M059J (cell line): Measurements from ENCODE around the gene ASZ1. TPM values are rescaled to one million over a fixed set of nuclear protein-coding genes. Genes with fewer than 3 reads are reported as not detected.
"Not testable (repeated sequence)": the region's sequence is repeated elsewhere in the genome, so short reads cannot be mapped to it uniquely, and the experiment has no call there.

Experiments used
- DNase-seq: peaks from one replicate; pipeline ENCODE4 v3.0.0-alpha.2; 2012; ENCODE audit warnings: low read depth
- total RNA-seq: library from RNA; depleted of rRNA; stranded (reverse); fragments of >200 nt; shearing (Covaris generic); gene quantifications from 2 replicates; pipeline ENCODE4 v1.2.3, GENCODE V29; 2014; rRNA removed

ASZ1 gene, protein sequence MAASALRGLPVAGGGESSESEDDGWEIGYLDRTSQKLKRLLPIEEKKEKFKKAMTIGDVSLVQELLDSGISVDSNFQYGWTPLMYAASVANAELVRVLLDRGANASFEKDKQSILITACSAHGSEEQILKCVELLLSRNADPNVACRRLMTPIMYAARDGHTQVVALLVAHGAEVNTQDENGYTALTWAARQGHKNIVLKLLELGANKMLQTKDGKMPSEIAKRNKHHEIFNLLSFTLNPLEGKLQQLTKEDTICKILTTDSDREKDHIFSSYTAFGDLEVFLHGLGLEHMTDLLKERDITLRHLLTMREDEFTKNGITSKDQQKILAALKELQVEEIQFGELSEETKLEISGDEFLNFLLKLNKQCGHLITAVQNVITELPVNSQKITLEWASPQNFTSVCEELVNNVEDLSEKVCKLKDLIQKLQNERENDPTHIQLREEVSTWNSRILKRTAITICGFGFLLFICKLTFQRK
- not detected in 2 replicates for total RNA-seq

DNA sequence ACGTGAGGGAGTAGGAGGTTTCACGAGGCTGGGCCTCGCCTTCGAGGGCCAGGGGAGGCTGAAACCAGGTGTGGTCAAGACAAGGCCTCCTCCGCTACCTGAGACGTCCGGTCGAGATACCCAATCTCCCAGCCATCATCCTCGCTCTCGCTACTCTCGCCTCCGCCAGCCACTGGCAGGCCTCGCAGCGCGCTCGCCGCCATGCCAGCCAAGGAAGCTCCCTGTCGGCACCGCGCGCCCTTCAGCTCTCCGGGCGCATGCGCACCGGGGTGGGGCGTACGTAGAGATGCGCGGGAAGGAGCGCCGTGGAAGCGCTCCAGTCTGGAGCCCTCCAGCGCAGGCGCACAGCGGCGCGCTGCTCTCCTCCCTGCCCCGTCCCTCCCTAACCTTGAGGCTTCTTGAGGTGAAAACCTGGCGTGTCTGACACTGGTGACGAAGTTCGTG, at the start of gene ASZ1:
Gene ASZ1, minus strand, starts transcription at position 236 of the 444 bp plus-strand sequence. Its CDS starts 33 bp downstream, at position 203.
- DNase-seq, result no peak

DNA sequence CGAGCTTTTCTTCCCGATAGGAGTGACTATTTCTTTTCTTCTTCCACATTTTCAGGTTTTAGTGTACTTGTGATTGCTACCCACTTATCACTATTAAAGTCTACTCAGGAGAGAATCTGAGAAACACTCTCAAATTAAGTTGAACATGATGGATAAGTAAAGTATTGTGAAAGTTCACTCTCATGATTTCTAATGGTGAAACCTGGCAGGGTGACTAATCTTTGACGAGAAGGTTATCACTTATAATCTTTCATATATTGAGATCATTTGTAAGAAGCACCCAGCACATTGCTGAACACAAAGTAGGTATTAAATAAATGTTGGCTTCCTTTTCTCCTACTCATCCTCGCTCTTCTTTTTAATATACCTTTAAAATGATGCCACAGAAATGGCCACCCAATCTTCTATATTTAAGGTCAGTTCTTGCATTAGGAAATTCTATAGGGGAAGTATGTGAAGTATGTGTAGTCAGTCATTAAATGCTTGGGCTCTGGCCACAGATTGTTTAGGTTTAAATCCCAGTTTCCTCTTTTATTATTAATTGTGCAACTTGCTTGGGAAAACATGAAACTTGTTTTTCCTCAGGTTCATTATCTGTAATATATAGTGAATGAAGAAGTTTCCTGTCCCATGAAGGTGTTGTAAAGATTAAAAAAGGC, 49.4 kb upstream of the ASZ1 start:
- no peak for DNase-seq

DNA sequence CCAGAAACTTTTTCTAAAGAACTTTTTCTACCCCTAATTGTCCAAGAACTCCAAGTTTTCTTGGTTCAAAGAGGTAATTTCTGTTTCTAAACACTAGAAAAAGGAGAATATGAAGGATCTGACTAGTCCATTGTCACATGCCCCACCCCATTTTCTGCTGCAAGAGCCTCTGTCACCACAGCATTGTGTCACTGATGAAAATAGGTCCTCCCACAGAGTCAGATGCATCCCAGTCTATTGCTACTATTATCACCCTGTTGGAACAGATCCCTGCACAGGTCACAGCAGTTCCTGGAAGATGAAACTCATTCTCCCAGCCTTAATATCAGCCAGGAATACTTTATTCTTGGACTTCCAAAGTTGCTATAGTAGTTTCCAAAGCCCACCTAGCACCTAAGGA, 45.0 kb upstream of the ASZ1 start:
- DNase-seq, result no peak

DNA sequence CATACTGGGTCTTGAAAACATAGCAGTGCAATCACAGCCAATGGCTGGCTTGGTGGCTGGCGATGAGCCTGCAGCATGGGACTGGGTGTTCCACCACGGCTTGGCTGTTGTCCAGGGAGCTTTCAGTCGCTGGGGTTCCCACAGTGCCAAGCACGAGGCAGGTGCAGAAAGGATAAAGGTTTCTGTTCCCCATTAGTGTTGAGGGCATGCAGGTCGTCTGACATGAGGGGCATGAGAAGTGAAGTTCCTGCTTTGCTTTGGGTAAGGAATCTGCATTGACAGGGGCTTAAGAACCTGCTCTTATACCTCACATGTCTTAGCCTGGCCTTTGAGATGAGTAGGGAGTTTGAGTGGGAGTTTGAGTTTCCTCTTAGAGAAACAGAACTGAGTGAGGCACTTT, 43.5 kb upstream of the ASZ1 start:
- no peak for DNase-seq

DNA sequence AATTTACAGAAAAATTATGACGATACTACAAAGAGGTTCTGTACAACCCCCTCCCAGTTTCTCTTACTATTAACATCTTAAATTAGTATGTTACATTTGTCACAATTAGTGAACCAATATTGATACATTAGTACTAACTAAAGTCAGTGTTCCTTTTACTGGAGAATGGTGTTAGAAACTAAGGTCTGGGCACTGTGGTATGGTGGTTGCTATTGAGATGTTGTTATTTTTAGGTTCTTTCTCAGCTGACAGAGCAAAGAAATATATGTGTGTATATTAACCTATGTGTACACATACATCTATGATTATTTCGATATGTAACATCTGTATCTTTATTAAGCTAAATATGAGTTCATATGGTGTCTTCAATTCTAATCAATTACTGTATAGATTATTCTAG, 40.9 kb upstream of the ASZ1 start:
- DNase-seq, result no peak

DNA sequence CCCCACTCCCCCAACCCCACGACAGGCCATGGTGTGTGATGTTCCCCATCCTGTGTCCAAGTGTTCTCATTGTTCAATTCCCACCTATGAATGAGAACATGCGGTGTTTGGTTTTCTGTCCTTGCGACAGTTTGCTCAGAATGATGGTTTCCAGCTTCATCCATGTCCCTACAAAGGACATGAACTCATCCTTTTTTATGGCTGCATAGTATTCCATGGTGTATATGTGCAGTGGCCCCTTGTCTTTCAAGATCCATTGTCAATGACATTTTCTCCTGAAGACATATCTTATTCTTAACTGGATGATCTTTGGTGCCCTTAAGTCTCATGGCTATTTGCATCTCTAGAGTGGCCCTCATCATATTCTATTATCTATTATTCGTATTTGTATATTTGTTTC, 33.5 kb upstream of the ASZ1 start:
- not testable (repeated sequence) for DNase-seq

DNA sequence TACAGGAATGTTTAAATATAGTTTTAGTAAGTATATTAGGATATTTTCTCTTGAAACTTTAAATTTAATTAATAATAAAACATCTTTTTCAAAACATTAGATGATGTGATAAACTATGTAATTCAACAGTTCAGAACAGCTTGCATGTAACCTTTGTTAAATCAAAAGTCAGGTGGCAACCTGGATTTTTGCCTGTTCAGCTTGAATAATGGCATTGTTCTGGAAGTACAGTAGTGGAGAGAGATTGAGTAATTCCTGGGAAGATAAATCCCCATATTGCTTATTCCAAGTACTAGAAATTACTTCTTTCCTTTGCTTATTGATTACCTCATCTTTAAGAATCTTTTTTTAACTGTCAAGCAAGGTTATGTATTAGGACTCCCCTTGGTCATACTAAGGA, 32.4 kb upstream of the ASZ1 start:
- DNase-seq, result no peak

DNA sequence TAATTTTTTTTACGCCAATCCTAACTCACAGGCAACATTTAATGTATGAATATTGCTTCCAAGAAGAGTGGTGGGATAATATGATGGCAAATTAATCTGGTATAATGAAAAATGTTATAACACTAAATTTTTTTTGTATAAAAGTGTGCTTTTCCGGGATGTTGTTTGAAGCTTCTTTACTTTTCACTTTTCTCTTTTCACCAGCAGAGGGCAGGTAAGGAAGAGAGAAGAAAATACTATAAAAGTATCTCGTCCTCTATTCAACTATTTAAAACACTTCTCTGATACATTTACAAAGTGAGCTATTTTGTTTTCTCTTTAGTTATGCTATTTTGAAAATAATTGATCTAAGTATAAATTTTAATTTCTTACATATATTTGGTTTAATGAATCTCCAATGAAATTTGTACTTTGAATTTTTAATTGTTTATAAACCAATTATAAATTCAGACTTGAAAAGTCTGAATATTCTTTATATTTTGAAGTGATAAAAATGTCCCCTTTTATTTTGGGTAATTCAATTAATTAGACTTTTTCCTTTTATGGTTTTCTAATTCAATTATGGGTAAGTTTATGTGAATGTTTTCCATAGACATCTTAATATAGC, 31.8 kb upstream of the ASZ1 start:
- peak; percentile 44 for DNase-seq

DNA sequence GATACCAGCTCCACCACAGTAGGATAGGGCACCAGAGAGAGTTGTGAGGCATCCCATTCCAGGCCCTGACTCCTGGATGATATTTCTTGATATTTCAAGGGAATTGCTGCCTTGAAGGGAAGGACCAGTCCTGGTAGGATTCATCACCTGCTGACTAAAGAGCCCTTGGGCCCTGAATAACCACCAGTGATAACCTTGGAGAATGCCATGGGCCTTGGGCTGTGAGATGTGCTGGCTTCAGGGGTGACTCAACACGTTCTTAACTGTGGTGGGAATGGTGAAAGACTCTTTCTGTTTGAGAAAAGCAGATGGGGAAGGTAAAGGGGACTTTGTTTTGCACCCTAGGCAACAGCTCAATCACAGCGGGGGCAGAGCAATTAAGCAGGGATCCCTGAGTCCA, 21.4 kb upstream of the ASZ1 start:
- DNase-seq, result no peak

DNA sequence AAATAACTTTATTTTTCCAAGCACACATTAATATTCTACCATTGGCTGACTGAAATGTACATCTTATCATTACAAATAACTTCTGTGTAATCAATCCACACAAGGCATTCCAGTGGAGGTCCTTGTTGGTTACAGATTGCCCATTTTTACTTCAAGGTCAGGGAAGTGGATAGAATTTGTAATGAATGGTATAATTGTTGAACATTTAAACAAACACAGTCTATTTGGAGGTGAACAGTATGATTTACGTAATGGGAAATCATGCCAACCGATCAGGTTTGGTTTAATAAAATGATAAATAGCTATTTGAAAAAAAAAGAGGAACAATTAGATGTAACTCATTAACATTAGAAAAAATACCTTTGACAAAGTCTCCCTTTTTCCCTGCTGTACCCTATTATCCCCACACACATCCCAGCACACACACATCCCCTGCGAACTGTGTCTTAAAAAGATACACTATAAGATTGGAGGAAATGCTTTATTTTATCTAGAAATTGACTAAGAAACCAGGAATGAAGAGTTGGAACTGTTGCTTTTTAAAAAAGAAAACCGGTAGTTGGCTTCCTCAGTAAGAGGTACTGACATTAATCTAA, 19.0 kb upstream of the ASZ1 start:
- no peak for DNase-seq

DNA sequence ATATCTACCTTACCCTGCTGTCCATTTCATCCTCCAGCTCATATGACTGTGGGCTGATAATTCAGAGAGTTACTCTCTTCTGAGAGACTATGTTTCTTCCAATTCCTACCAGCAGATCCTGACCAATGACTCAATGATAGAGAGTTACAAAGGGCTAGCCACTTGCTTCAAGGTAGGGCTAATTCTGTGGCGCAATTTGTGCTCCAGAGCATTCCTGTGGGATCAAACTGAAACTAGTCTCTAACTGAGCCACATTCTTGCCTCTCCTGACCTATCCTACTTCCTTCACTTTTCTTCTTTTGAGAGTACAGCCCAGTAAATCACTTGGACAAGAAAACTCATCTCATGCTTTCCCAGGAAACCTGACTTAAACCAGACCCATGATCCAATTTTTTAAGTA, 17.9 kb upstream of the ASZ1 start:
- peak; percentile 27 for DNase-seq

DNA sequence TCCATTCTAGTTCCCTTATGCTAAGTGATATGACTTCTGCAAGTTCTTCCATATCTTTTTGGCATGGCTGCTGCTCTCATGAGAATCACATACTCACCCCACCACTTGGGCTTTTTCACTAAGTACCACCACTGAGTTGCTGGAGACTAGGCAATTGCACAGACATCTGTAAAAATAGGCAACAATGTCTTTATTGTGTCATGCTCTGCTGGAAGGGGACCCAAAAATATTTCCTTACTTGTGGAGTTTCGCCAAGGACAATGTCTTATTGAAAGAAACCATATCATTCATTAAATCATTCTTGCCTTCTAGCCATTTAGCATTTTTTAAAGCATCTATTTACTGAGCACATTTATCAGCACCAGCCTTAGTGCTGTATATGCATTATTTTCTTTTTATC, 17.4 kb upstream of the ASZ1 start:
- DNase-seq, result no peak

DNA sequence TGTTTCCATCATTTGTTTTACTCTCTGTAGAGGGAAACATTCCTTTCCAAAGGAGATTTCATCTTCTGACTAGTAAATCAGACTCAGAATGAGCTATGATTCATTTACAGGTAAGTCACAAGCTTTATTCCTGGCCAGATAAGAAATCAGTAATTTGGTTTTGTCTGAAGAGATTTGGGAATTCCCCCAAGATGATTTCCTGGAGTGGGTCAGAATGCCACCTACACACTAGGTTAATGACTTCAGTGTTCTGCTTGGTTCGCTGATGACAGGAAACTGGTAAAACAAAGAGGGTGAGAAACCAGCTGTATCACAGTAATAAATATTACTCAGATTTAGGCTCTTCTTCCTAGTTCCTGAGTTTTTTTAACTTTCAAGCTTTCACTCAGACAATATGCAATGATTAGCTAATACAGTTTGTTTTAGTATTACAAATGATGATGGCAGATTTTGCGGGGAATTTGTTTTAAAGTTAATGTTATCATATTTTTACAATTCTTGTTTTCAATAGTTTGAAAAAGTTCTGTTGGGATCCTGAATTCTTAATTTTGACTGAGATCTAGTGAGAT, 8.3 kb upstream of the ASZ1 start:
- DNase-seq, result peak; percentile 12

DNA sequence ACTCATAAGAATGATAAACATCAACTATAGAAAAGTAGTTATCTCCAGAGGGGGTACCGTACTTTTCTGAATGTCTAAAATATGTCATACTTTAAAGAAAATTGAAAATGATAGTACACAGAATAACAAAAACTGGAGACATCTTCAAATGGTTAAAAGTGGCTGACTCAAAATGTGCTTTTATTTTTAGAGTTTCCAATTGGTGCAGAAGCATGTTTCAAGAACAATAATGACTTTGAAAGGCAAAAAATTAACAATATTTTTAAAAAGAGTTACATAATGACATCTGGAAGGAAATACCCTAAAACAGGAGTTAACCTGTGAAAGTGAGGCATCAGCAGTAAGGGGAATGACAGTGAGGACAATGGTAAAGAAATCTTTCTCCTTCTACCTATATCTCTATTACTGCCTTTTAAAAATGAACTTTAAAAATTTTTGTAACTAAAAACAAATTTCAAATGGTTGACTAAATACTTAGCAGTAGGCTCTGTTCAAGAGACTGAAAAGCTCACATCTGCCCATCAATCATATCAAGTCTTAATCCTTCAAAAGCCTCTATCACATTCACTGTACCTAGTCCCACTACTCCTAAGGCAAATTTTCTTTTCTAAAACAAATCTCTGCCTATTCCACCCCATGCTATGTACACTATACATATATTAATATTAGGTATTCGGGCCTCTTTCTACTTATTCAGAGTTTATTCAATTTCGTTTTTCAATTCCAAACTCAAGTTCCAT, 3.0 kb downstream of the ASZ1 start:
- DNase-seq, result no peak

DNA sequence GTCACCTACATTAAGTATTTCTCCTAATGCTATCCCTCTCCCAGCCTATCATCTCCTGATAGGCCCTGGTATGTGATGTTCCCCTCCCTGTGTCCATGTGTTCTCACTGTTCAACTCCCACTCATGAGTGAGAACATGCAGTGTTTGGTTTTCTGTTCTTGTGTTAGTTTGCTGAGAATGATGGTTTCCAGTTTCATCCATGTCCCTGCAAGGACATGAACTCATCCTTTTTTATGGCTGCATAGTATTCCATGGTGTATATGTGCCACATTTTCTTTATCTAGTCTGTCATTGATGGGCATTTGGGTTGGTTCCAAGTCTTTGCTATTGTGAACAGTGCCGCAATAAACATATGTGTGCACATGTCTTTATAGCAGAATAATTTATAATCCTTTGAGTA, 12.7 kb downstream of the ASZ1 start:
- not testable (repeated sequence) for DNase-seq

DNA sequence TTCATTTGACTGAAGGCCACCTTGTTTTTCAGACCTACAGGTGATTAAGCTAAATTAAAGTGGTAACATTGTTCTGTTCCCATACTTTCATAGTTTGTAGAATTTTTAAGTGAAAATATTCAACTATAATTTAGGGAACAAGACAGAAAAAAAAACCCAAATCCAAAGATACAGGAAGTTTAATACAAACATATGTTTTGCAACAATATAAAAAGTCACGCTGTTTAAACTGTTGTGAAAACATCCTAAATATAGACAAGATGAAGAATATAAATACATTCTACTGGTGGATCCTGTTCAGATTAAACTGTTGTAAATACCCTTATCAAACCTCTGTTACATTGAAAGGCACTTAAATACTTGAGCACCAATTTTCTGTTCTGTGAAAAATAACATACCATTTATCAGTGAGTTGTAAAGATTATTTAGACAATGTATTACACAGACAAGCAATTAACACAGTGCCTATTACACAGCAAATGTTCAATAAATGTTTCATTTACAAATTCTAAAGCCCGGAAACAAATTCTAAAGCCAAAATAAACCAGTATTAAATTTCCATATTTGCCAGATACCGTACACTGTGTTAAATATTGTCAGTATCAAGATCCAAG, 14.2 kb downstream of the ASZ1 start:
- DNase-seq, result no peak

DNA sequence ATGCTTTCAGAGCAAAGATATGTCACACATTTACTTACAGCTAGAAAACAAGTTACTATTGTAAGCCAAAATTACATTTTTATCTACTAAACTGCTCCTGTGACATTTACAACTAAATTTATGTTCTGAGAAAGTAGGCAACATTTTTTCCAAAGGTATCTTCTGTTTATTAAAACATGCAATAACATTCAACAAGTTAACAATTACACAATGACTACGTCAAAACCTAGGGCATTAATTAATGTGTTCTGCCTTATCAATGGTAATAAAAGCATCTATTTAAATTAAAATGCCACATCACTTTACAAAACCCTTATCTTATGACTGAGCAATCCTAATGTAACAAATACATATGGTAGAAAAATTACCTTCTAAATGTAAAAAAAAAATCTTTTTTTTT, 14.9 kb downstream of the ASZ1 start:
- no peak for DNase-seq

DNA sequence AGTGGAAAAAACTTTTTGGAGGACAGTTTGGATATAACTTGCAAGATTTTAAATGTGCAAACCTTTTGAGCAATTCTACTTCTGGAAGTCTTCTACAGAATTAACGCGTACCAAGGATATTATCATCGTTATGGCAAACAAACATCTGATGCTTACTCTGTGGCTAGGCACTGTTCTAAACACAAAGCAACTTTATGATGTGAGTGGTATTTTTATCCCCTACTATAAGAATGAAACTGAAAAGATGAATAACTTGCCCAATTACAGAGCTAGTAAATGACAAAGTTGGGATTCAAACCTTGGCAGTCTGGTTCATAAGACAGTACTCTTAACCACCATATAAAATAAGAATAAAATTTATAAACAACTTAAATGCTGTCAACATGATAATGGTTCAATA, 15.8 kb downstream of the ASZ1 start:
- no peak for DNase-seq

DNA sequence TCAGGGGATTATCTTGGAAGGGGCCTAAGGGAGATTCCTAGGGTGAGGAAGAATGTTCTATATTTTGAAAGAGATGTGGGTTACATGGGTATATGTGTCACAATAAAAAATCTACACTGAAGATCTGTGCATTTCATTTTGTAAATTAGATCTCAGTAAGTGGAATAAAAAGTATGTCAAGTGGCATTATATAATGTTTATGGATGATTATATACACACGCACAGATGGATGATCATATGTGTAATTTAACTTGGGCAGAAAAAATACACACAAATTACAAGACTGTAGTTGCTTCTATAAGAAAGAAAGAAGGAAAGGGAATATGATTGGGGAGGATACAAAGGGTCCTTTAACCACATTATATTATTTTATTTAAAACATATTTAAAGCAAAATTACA, 18.5 kb downstream of the ASZ1 start:
- no peak for DNase-seq

DNA sequence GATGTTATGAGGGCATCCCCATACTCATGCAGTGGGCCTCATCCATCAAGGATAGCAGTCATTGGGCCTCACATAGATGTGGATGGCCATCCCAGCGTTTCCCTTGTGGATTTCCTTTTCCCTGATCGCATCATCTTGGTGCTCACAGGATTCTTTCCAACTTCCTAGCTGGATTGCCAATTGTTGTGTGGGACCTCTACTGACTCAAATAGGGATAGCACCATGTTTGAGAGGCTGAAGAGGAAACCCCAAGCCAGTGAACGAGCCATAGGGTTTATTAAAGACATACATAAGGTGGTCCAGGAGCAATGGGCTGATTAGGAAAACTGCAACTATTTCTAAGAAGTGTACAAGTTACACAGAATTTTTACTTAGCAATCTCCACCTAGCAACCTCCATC, 21.8 kb downstream of the ASZ1 start:
- peak; percentile 15 for DNase-seq

DNA sequence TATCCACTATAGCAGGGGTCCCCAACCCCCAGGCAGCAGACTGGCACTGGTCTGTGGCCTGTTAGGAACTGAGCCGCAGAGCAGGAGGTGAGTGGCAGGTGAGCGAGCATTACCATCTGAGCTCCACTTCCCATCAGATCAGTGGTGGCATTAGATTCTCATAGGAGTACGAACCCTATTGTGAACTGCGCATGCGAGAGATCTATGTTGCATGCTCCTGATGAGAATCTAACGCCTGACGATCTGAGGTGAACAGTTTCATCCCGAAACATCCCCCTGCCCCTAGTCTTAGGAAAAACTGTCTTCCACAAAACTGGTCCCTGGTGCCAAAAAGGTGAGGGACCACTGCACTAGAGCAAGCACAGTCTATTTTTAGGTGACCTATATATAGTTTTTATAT, 23.6 kb downstream of the ASZ1 start:
- no peak for DNase-seq
